HepG2 (cell line): ENCODE data around the gene FRK. TPM values are rescaled to one million over a fixed set of nuclear protein-coding genes. Genes with fewer than 3 reads are reported as not detected.

Experiments
- AFF4 ChIP-seq: sonication (generic); formaldehyde crosslinking; IDR thresholded peaks from 2 replicates; pipeline ENCODE4 v1.4.0; 2020; ENCODE audit warnings: missing genetic modification reagents
- CTCF ChIP-seq: sonication (generic); formaldehyde crosslinking; IDR thresholded peaks from 2 replicates; pipeline ENCODE4 v1.5.0; 2020; ENCODE audit warnings: mild to moderate bottlenecking, missing genetic modification reagents, moderate library complexity
- ZBTB44 ChIP-seq: sonication (generic); formaldehyde crosslinking; IDR thresholded peaks from 2 replicates; pipeline ENCODE4 v1.4.0; 2020; ENCODE audit warnings: missing genetic modification reagents
- ZEB1 ChIP-seq: IDR thresholded peaks from 2 replicates; pipeline ENCODE4 v1.6.1; 2012; ENCODE audit warnings: mild to moderate bottlenecking, low read depth, inconsistent platforms; ENCODE audit not compliant: insufficient replicate concordance
- ZNF224 ChIP-seq: sonication (generic); formaldehyde crosslinking; IDR thresholded peaks from 2 replicates; pipeline ENCODE4 v1.5.0; 2020; ENCODE audit warnings: mild to moderate bottlenecking, missing genetic modification reagents
- ZNF766 ChIP-seq: sonication (generic); formaldehyde crosslinking; IDR thresholded peaks from 2 replicates; pipeline ENCODE4 v1.5.0; 2020; ENCODE audit warnings: missing genetic modification reagents, borderline replicate concordance
- polyA plus RNA-seq, 8 experiments: library from polyadenylated mRNA; depleted of rRNA in 3 of 8; stranded (reverse) in 7 of 8; unstranded in 1 of 8; fragments of >200 nt; fragmentation: Illumina TruSeq in 4 of 8; extraction: Trizol in 4 of 8; gene quantifications; 2 replicates each; pipeline versions ENCODE4 v1.2.1 to v1.2.3, GENCODE V29; 2011 to 2016; ENCODE audit warnings: low read depth in 4 of 8, missing spikeins in 1 of 8, mixed read lengths in 1 of 8; ENCODE audit not compliant: insufficient read depth in 1 of 8
- total RNA-seq, 5 experiments: library from RNA; depleted of rRNA; stranded (reverse); fragments of >200 nt; fragmentation: Illumina TruSeq; extraction: Trizol; gene quantifications; 2 replicates each; pipeline ENCODE4 v1.2.3, GENCODE V29; 2016; ENCODE audit warnings: low read depth in 1 of 5

FRK gene
- total and polyA plus RNA-seq, 2 of the 13 experiments (the other 11 are each of a cell fraction or from before 2014, with no cell fraction given) = 1.3 to 2.9 TPM

GRCh38 chr6:116018976-116019375, 41.7 kb downstream of the FRK start (continued):
- TF ChIP-seq AFF4 (CRISPR knock-in tag) = no peak
- TF ChIP-seq CTCF (CRISPR knock-in tag) = no peak
- no peak for TF ChIP-seq ZNF224 (CRISPR knock-in tag)
- no peak for TF ChIP-seq ZEB1
- TF ChIP-seq ZNF766 (CRISPR knock-in tag) = no peak
- TF ChIP-seq ZBTB44 = no peak
- TF ChIP-seq, all 625 proteins: peak for 0
